H1 (cell line): ENCODE data around the gene CCL24. TPM values are rescaled to one million over a fixed set of nuclear protein-coding genes. Genes with fewer than 3 reads are reported as not detected.
"Not testable (repeated sequence)": the region's sequence is repeated elsewhere in the genome, so short reads cannot be mapped to it uniquely, and the experiment has no call there.

Source experiments
- CTCF ChIA-PET: fragments of 300-600 bp; sonication (Branson Sonifier 250); formaldehyde crosslinking; loops from one replicate; lab custom pipeline; 2021; ENCODE audit not compliant: partially characterized antibody; lab: Charles Lee
- POLR2A ChIA-PET: fragments of 300-600 bp; sonication (Branson Sonifier 250); formaldehyde crosslinking; loops from one replicate; lab custom pipeline; 2021; ENCODE audit warnings: inconsistent platforms; ENCODE audit not compliant: partially characterized antibody; lab: Charles Lee
- DNase-seq, 2 experiments: peaks; one replicate each; pipeline versions ENCODE4 v3.0.0 to v3.0.0-alpha.2; 2010 to 2022; ENCODE audit warnings: low spot score in 2 of 2, low read depth in 1 of 2, mixed read lengths in 1 of 2
- FAIRE-seq: peaks from 2 replicates; lab custom pipeline; 2011; peaks lifted over from hg19 to GRCh38; lab: Jason Lieb, UNC
- H2AFZ ChIP-seq: 2 replicates; pipeline ENCODE4 v1.8.1; 2012; ENCODE audit warnings: low read length, inconsistent platforms
- H2AK5ac ChIP-seq: 2 replicates; pipeline ENCODE4 v1.6.1; 2013; ENCODE audit warnings: low read depth, low read length
- H2BK120ac ChIP-seq: replicated peaks from 2 replicates; pipeline ENCODE3; 2013; ENCODE audit warnings: low read depth, low read length, inconsistent platforms
- H2BK12ac ChIP-seq: 2 replicates; pipeline ENCODE4 v1.6.1; 2013; ENCODE audit warnings: low read depth, low read length
- H2BK15ac ChIP-seq: 2 replicates; pipeline ENCODE4 v1.6.1; 2013; ENCODE audit warnings: low read length
- H2BK20ac ChIP-seq: 2 replicates; pipeline ENCODE4 v1.6.1; 2013; ENCODE audit warnings: low read length
- H2BK5ac ChIP-seq: 2 replicates; pipeline ENCODE4 v1.6.1; 2013; ENCODE audit warnings: low read depth, low read length
- H3K14ac ChIP-seq: 2 replicates; pipeline ENCODE4 v1.6.1; 2013; ENCODE audit warnings: inconsistent platforms; ENCODE audit not compliant: insufficient read length
- H3K18ac ChIP-seq: 2 replicates; pipeline ENCODE4 v1.6.1; 2013; ENCODE audit warnings: low read length; ENCODE audit errors: extremely low read depth
- H3K23ac ChIP-seq: 2 replicates; pipeline ENCODE4 v1.6.1; 2013; ENCODE audit warnings: inconsistent platforms; ENCODE audit not compliant: insufficient read length
- H3K23me2 ChIP-seq: 2 replicates; pipeline ENCODE4 v1.6.1; 2013; ENCODE audit warnings: low read depth, low read length
- H3K27ac ChIP-seq: 2 replicates; pipeline ENCODE4 v1.6.1; 2011; ENCODE audit warnings: low read depth, low read length, inconsistent platforms
- H3K27me3 ChIP-seq, 4 experiments: replicated peaks in 1 of 4; 1 replicate in 1 of 4; 2 replicates in 3 of 4; pipeline versions ENCODE4 v1.6.1 to v1.8.1; 2011 to 2013; ENCODE audit warnings: low read length in 3 of 4, mild to moderate bottlenecking in 3 of 4, inconsistent platforms in 2 of 4, mixed read lengths in 2 of 4, moderate library complexity in 1 of 4; ENCODE audit not compliant: control insufficient read depth in 3 of 4, insufficient read depth in 3 of 4; ENCODE audit errors: extremely low read depth in 1 of 4
- H3K36me3 ChIP-seq, 4 experiments: 2 replicates each; pipeline versions ENCODE4 v1.6.1 to v1.8.1; 2011 to 2013; ENCODE audit warnings: mild to moderate bottlenecking in 4 of 4, low read length in 3 of 4, moderate library complexity in 2 of 4, control low read depth in 1 of 4, inconsistent platforms in 1 of 4; ENCODE audit not compliant: insufficient read depth in 4 of 4, control insufficient read depth in 2 of 4
- H3K4ac ChIP-seq: replicated peaks from 2 replicates; pipeline ENCODE3; 2013; ENCODE audit warnings: low read length, low read depth, mixed read lengths, inconsistent platforms; ENCODE audit not compliant: insufficient read length
- H3K4me1 ChIP-seq, 4 experiments: replicated peaks in 1 of 4; 1 replicate in 1 of 4; 2 replicates in 3 of 4; pipeline versions ENCODE4 v1.6.1 to v1.8.1; 2011 to 2013; ENCODE audit warnings: low read length in 3 of 4, inconsistent platforms in 2 of 4, mixed read lengths in 1 of 4; ENCODE audit not compliant: insufficient read depth in 4 of 4, control insufficient read depth in 3 of 4
- H3K4me2 ChIP-seq, 2 experiments: 2 replicates each; pipeline versions ENCODE4 v1.6.1 to v1.8.1; 2011 to 2013; ENCODE audit warnings: low read depth in 2 of 2, low read length in 2 of 2, control low read depth in 1 of 2, inconsistent platforms in 1 of 2, mild to moderate bottlenecking in 1 of 2; ENCODE audit not compliant: insufficient read depth in 1 of 2
- H3K4me3 ChIP-seq, 4 experiments: fragments of 200-600, 300-600 bp in 1 of 4; sonication (generic), shearing (Covaris generic), sonication (Bioruptor Twin) in 1 of 4; 2 replicates each; pipeline versions ENCODE4 v1.5.1 to v1.8.1; 2011 to 2016; ENCODE audit warnings: low read length in 4 of 4, low read depth in 3 of 4, control low read depth in 2 of 4, inconsistent platforms in 2 of 4, mild to moderate bottlenecking in 2 of 4, mixed read lengths in 1 of 4, moderate library complexity in 1 of 4; ENCODE audit not compliant: insufficient read depth in 2 of 4; ENCODE audit errors: extremely low read depth in 1 of 4
- H3K56ac ChIP-seq: replicated peaks from 2 replicates; pipeline ENCODE3; 2013; ENCODE audit warnings: low read depth, mild to moderate bottlenecking, mixed read lengths, low read length, inconsistent platforms; ENCODE audit not compliant: insufficient read length
- H3K79me1 ChIP-seq: 2 replicates; pipeline ENCODE4 v1.6.1; 2013; ENCODE audit warnings: low read depth, low read length, control low read depth
- H3K79me2 ChIP-seq, 2 experiments: 2 replicates each; pipeline versions ENCODE4 v1.6.1 to v1.8.1; 2012 to 2013; ENCODE audit warnings: low read length in 2 of 2, mild to moderate bottlenecking in 2 of 2, inconsistent platforms in 1 of 2; ENCODE audit not compliant: insufficient read depth in 2 of 2, control insufficient read depth in 1 of 2
- H3K9ac ChIP-seq, 4 experiments: replicated peaks in 1 of 4; 1 replicate in 1 of 4; 2 replicates in 3 of 4; pipeline versions ENCODE4 v1.6.1 to v1.8.1; 2011 to 2013; ENCODE audit warnings: low read depth in 3 of 4, low read length in 3 of 4, control low read depth in 2 of 4, mild to moderate bottlenecking in 2 of 4, moderate library complexity in 2 of 4, inconsistent platforms in 1 of 4; ENCODE audit errors: extremely low read depth in 1 of 4
- H3K9me3 ChIP-seq, 2 experiments: 2 replicates each; pipeline versions ENCODE4 v1.6.1 to v1.8.1; 2012 to 2013; ENCODE audit warnings: mild to moderate bottlenecking in 2 of 2, moderate library complexity in 2 of 2, control low read depth in 1 of 2, inconsistent platforms in 1 of 2, low read depth in 1 of 2, low read length in 1 of 2, mixed read lengths in 1 of 2; ENCODE audit not compliant: insufficient read depth in 2 of 2
- H4K20me1 ChIP-seq, 2 experiments: replicated peaks in 1 of 2; 2 replicates each; pipeline versions ENCODE3 to v1.8.1; 2011 to 2013; ENCODE audit warnings: inconsistent platforms in 2 of 2, low read length in 2 of 2, mild to moderate bottlenecking in 1 of 2; ENCODE audit not compliant: insufficient read depth in 2 of 2, control insufficient read depth in 1 of 2
- H4K5ac ChIP-seq: 2 replicates; pipeline ENCODE4 v1.6.1; 2013; ENCODE audit warnings: low read length, low read depth, mixed read lengths, inconsistent platforms; ENCODE audit not compliant: insufficient read length
- H4K8ac ChIP-seq: 2 replicates; pipeline ENCODE4 v1.8.0; 2013; ENCODE audit warnings: mild to moderate bottlenecking, moderate library complexity, low read length, inconsistent platforms; ENCODE audit not compliant: insufficient read depth; ENCODE audit errors: extremely low read depth
- H4K91ac ChIP-seq: replicated peaks from 2 replicates; pipeline ENCODE3; 2013; ENCODE audit warnings: low read length, mixed read lengths, inconsistent platforms; ENCODE audit not compliant: insufficient read length
- CREB1 ChIP-seq: IDR thresholded peaks from 2 replicates; pipeline ENCODE4 v1.6.1; 2012; ENCODE audit warnings: inconsistent platforms
- EP300 ChIP-seq, 2 experiments: IDR thresholded peaks; 1 replicate in 1 of 2; 2 replicates in 1 of 2; pipeline ENCODE4 v1.6.1; 2011 to 2012; ENCODE audit warnings: low read depth in 2 of 2, low read length in 2 of 2, mild to moderate bottlenecking in 2 of 2, borderline replicate concordance in 1 of 2, inconsistent platforms in 1 of 2, moderate library complexity in 1 of 2
- HDAC2 ChIP-seq, 2 experiments: fragments of 300-600 bp in 1 of 2; sonication (generic) in 1 of 2; IDR thresholded peaks; 2 replicates each; pipeline ENCODE4 v1.6.1; 2011 to 2012; ENCODE audit warnings: low read depth in 2 of 2, low read length in 2 of 2, mild to moderate bottlenecking in 2 of 2, moderate library complexity in 2 of 2, borderline replicate concordance in 1 of 2, inconsistent platforms in 1 of 2
- JUN ChIP-seq: IDR thresholded peaks from 2 replicates; pipeline ENCODE4 v1.6.1; 2011; ENCODE audit warnings: low read depth, mild to moderate bottlenecking, improper control_type of control experiment, low read length
- MAFK ChIP-seq: IDR thresholded peaks from 2 replicates; pipeline ENCODE4 v1.6.1; 2012; ENCODE audit warnings: low read depth, mild to moderate bottlenecking, improper control_type of control experiment, low read length
- PHF8 ChIP-seq: fragments of 200-600 bp; sonication (generic); conservative IDR thresholded peaks from 2 replicates; pipeline ENCODE4 v1.7.1; 2012; ENCODE audit warnings: low read depth, mild to moderate bottlenecking, inconsistent platforms, low read length, moderate library complexity
- TAF7 ChIP-seq: optimal IDR thresholded peaks from 2 replicates; pipeline ENCODE3; 2011; ENCODE audit warnings: low read depth, mild to moderate bottlenecking, inconsistent platforms, low read length, moderate library complexity, borderline replicate concordance
- WGBS, 2 experiments: shearing (Covaris generic) in 1 of 2; methylation state at CpG; one replicate each; pipeline versions ENCODE4 v1.1.6 to v1.1.7; 2013 to 2015; ENCODE audit warnings: low lambda C conversion rate in 2 of 2, mixed read lengths in 2 of 2, inconsistent platforms in 1 of 2, low coverage in 1 of 2, missing lambda C conversion rate in 1 of 2; ENCODE audit not compliant: insufficient replicate concordance in 2 of 2, insufficient coverage in 1 of 2, insufficient read length in 1 of 2; ENCODE audit errors: extremely low coverage in 1 of 2, missing lambda C conversion rate in 1 of 2; 5-methylcytosine and 5-hydroxymethylcytosine counted together
- polyA plus RNA-seq, 7 experiments: library from polyadenylated mRNA; depleted of rRNA in 3 of 7; stranded (reverse) in 5 of 7; unstranded in 2 of 7; fragments of >200 nt in 5 of 7; fragments of 200-250 nt in 2 of 7; gene quantifications; 1 replicate in 5 of 7; 2 replicates in 1 of 7; 4 replicates in 1 of 7; pipeline versions ENCODE4 v1.2.1 to v1.2.3, GENCODE V29; 2011 to 2013; ENCODE audit warnings: missing spikeins in 2 of 7, mixed read lengths in 2 of 7
- total RNA-seq: library from RNA; stranded (reverse); fragmentation: NEBNext Ultra II Directional; extraction: Animal tissue kit (Norgen Biotek cat#: 25700); gene quantifications from 2 replicates; pipeline ENCODE4 v1.2.1, GENCODE V29; 2021
- TF ChIP-seq, protein P1 (sequence below), 3 experiments: IDR thresholded peaks; 1 replicate in 2 of 3; 2 replicates in 1 of 3; pipeline versions ENCODE4 v1.5.1 to v1.6.1; 2011; ENCODE audit warnings: low read length in 3 of 3, mild to moderate bottlenecking in 3 of 3, inconsistent platforms in 2 of 3, low read depth in 1 of 3, moderate library complexity in 1 of 3; ENCODE audit not compliant: insufficient read depth in 1 of 3; ENCODE audit errors: control extremely low read depth in 1 of 3

The CCL24 gene
- total and polyA plus RNA-seq, 2 of the 8 experiments (the other 6 are each of a cell fraction or from before 2014, with no cell fraction given), result not detected

DNA sequence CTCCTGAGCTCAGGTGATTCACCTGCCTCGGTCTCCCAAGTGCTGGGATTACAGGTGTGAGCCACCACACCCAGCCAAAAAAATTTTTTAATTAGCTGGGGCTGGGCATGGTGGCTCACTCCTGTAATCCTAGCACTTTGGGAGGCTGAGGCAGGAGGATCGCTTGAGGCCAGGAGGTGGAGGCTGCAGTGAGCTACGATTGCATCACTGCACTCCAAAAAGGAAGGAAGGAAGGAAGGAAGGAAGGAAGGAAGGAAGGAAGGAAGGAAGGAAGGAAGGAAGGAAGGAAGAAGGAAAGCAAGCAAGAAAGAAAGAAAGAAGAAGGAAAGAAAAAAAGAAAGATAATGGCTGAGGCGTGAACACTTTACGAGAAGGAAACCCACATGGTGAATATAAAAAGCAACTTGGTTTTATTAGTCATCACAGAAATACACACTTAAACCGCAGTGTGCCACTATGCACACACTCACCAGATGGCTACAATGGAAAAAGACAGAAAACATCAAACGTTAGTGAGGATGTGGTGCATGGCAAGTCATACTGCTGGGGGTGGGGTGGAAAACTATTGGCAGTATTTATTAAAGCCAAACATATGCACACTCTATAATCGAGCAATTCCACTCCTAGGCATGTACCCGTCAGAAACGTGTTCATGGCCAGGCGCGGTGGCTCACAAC, 37.2 kb downstream of the CCL24 start (continued):
- TF ChIP-seq, protein P1, sequence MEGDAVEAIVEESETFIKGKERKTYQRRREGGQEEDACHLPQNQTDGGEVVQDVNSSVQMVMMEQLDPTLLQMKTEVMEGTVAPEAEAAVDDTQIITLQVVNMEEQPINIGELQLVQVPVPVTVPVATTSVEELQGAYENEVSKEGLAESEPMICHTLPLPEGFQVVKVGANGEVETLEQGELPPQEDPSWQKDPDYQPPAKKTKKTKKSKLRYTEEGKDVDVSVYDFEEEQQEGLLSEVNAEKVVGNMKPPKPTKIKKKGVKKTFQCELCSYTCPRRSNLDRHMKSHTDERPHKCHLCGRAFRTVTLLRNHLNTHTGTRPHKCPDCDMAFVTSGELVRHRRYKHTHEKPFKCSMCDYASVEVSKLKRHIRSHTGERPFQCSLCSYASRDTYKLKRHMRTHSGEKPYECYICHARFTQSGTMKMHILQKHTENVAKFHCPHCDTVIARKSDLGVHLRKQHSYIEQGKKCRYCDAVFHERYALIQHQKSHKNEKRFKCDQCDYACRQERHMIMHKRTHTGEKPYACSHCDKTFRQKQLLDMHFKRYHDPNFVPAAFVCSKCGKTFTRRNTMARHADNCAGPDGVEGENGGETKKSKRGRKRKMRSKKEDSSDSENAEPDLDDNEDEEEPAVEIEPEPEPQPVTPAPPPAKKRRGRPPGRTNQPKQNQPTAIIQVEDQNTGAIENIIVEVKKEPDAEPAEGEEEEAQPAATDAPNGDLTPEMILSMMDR (IDR thresholded peaks at IDR 0.05; ENCODE audit: control extremely low read depth in 1 of 3, insufficient read depth in 1 of 3, low read depth in 1 of 3, low read length in 3 of 3), result no peak
- TF ChIP-seq HDAC2 (IDR thresholded peaks at IDR 0.05; ENCODE audit: borderline replicate concordance in 1 of 2, low read depth in 2 of 2, low read length in 2 of 2) (no peak), MAFK (no peak), CREB1 (no peak), JUN (no peak), PHF8 (no peak), EP300 (IDR thresholded peaks at IDR 0.05; ENCODE audit: borderline replicate concordance in 1 of 2, low read depth in 2 of 2, low read length in 2 of 2) (no peak), TAF7 (no peak)

DNA sequence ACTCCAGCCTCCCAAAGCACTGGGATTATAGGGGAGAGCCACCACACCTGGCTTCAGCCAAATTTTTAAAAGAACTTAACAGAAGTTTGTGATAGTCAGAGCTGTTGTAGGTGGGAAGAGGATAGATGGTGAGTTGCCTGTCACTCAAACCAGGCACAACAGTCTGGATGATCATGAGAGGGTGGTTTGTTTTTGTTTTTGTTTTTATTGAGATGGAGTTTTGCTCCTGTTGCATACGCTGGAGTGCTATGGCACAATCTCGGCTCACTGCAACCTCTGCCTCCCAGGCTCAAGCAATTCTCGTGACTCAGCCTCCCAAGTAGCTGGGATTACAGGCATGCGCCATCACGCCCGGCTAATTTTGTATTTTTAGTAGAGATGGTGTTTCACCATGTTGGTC, 39.6 kb downstream of the CCL24 start:
- H2BK5ac ChIP-seq, H3K27me3 ChIP-seq, H3K79me1 ChIP-seq, H4K20me1 ChIP-seq, H2BK120ac ChIP-seq, H3K18ac ChIP-seq, H3K9ac ChIP-seq, H3K4ac ChIP-seq, H4K8ac ChIP-seq, H4K5ac ChIP-seq, H3K23ac ChIP-seq, H2BK15ac ChIP-seq, H3K4me1 ChIP-seq, H3K9me3 ChIP-seq, H3K14ac ChIP-seq, FAIRE-seq, H2BK12ac ChIP-seq, H4K91ac ChIP-seq, H3K4me3 ChIP-seq, CTCF ChIA-PET, H2AFZ ChIP-seq, DNase-seq, H3K79me2 ChIP-seq, H3K27ac ChIP-seq, H3K23me2 ChIP-seq, H3K56ac ChIP-seq, H2AK5ac ChIP-seq, H2BK20ac ChIP-seq, H3K36me3 ChIP-seq, H3K4me2 ChIP-seq: not testable (repeated sequence)
- POLR2A ChIA-PET, result interaction anchor here (0.8 kb wide), 1 partner anchor 94 kb away, joined by 3 read pairs; no protein-coding TSS in a partner anchor
- WGBS, 2 experiments, result 90% methylated on average over 6 of the region's 6 CpGs; no CpG with 5 or more reads in 1 of the 2 experiments
